Posterior vena cava (tissue), 2 donors: ENCODE data around the gene PRKAG2. TPM values are rescaled to one million over a fixed set of nuclear protein-coding genes. Genes with fewer than 3 reads are reported as not detected.

Experiments
- DNase-seq: peaks from one replicate; pipeline ENCODE4 v3.0.0-alpha.2; 2020; ENCODE audit warnings: low spot score
- intact Hi-C, 2 donors: fragments of 100-400 bp; cut with DNase I; formaldehyde crosslinking; loops; one replicate each; pipeline versions ENCODE4 v1.14.1 to v1.14.2; 2022 to 2023
- total RNA-seq, 2 donors: library from RNA; stranded (reverse); fragmentation: NEBNext Ultra II Directional; extraction: Animal tissue kit (Norgen Biotek cat#: 25700); gene quantifications; one replicate each; pipeline ENCODE4 v1.2.1, GENCODE V29; 2021
- donor health status: DM: yes; HTN: yes; CAD: no.
- donor health status: DM: yes; HTN: yes; CAD: no.

PRKAG2 gene
- total RNA-seq, 2 donors from 2014 or later = 91.8 to 94.2 TPM

DNA sequence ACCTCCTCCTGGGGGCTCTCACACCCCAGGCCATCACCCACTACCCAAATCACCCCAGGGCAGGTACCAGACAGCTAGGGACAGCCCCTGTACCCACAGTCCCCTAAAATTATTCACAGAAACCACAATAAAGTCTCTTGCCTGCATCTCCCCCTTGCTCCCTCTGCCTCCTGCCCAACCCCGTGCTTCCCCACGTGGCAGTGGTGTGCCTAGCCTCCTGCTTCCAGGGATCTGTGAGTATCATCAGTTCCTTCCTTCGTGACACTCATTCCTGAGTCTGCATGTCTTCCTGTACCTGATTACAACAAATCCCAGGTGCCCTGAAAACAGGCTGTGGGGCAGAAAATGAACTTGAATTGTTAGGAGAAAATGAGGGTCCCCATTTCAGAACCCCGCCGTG is 61.5 kb downstream of the PRKAG2 start:
- intact Hi-C loops = no loop called here
- no peak for DNase-seq

- intact Hi-C loops = no loop called here
- no peak for DNase-seq
These were observed 62.4 kb downstream of the PRKAG2 start for GRCh38 chr7:151814400-151815009.

- intact Hi-C loops = no loop called here
- no peak for DNase-seq
These were observed 62.9 kb downstream of the PRKAG2 start for GRCh38 chr7:151813997-151814396.

DNA sequence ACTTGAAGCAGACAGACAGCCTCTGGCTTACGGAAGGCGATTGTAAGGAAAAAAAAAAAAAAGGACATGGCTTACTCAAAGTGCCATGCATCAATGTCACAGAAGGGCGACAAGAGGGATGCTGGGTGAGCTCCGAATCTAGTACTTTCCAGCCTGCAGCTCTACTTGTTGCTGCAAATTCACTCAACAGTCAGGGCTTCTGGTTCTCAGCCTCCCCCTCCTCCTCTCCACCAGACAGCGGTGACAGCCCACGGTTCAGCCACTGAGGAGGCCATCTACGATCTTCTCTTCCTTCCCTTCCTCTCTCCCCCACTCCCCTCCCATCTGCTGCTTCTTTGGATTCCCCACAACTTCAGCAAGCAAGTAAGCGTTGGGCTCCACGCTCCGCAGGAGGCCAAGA is 63.5 kb downstream of the PRKAG2 start:
- peak; percentile 31 for DNase-seq
- intact Hi-C loops = no loop called here

DNA sequence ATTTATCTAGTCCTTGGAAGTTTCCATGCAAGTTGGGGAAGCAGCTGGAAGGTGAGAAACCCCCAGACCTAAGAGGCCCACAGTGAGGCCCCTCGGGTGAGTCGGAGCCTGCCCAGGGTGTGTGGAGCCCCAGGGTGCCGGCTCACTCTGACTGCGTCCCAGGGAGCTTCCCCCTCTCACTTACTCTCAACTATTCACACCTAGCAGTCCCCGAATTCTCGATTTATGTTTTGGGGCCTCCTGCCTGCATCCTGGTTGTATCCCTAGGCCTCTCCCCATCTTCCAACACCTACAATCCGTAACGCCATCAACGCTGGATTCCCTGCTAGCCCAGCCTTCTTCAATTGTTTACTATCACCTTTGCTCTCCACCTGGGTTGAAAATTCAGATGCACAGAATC is 63.9 kb downstream of the PRKAG2 start:
- intact Hi-C loops = no loop called here
- DNase-seq = peak; percentile 52

GRCh38 chr7:151810441-151811232 is 66.3 kb downstream of the PRKAG2 start:
- intact Hi-C loops = no loop called here
- DNase-seq = peak; percentile 58

DNA sequence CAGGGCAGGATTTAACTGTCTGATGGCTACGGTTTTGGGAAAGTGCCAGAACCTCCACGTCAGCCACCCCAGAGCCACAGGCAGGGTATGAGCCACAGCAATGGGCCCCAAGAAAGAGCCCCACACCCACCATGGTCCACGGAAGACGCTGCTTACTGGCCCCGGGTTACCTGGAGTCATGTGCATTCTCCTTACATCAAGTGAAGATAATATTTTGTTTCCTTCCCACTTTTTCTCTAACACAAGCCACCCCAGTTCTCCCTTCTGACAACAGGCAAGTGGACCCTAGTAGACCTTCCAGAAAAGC is 67.1 kb downstream of the PRKAG2 start:
- intact Hi-C loops = no loop called here
- DNase-seq = peak; percentile 22

GRCh38 chr7:151809146-151809863 is 67.6 kb downstream of the PRKAG2 start:
- intact Hi-C loops = no loop called here
- peak; percentile 65 for DNase-seq

GRCh38 chr7:151808400-151809145 is 68.3 kb downstream of the PRKAG2 start:
- DNase-seq = peak; percentile 78
- intact Hi-C loops = no loop called here

DNA sequence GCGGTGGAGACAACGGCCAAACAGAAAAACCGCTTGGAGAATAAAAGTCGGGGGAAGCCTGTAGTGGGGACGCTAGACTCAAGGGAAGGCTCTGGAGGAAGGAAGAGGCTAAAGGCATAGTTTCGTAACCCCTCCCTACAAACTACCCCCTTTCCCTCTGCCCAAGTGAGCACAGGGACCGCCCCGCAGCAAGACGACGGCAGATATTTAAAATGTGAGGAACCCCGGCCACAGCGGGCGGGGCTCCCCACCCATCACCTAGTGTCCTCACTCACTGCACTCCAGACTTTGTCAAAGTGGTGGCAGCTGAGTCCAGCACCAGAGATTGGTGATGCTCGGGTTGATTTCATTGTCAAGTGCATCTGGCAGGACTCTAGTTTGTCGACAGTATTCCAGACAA is 69.1 kb downstream of the PRKAG2 start:
- intact Hi-C loops = no loop called here
- DNase-seq = peak; percentile 59

DNA sequence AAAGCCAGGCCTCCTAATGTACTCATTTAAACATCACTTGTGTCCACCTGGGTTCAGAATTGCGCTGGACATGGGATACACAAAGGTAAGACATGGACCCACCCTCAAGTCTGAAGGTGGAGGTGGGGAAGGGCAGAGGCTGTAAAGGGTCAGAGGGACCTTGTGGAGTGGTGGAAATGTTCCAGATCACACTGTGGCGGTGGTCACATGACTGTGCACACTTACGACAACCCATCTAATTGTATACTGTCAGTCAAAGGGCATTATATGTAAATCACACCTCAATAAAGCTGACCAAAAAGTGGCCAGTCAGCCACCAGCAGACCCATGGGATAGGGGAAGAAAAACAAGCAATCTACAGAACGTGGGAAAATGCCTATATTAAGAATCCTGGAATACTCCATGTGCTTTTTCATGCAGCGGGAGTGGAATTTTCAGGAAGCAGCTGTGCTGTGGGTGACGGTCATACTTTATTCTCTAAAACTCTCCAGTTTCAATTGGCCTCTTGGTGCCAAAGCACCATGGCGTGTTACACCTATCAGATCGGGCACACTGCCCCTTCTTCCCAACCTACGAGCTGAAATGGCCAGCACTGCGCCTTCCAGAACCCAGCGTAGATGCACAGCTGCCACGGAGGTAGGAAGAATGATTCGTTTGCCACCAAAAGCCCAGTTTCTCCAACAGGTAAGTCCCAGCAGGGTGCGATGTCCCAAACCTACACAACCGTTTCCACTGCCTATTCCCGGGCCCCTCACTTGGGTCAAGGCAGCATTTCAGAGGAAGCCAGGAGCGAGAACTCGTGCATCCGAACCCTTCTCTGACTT is 69.8 kb downstream of the PRKAG2 start:
- intact Hi-C loops = no loop called here

GRCh38 chr7:151806204-151806603 is 70.7 kb downstream of the PRKAG2 start:
- intact Hi-C loops = no loop called here
- peak; percentile 37 for DNase-seq

More for the DNA sequence above, 69.8 kb downstream of the PRKAG2 start:
- peak; percentile 63 for DNase-seq

- peak; percentile 53 for DNase-seq
- intact Hi-C loops = no loop called here
These were observed 71.7 kb downstream of the PRKAG2 start for GRCh38 chr7:151805191-151805590.

GRCh38 chr7:151804756-151805155 is 72.2 kb downstream of the PRKAG2 start:
- peak; percentile 62 for DNase-seq
- intact Hi-C loops = no loop called here

DNA sequence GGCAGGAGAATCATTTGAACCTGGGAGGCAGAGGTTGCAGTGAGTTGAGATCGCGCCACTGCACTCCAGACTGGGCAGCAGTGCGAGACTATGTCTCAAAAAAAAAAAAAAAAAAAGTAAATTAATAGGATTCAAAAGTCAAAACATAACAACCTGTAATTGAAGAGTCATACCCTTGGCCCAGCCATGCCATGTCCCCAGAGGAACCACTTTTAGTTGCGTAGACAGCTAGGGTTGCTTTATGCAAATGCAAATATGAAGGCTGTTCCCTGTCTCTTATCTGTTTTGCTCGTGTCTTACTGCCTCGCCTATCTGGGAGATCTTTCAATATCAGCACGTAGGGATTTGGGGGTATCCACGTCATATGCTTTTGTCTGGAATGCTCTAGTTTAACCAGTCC is 73.1 kb downstream of the PRKAG2 start:
- intact Hi-C loops = no loop called here
- DNase-seq = no peak

DNA sequence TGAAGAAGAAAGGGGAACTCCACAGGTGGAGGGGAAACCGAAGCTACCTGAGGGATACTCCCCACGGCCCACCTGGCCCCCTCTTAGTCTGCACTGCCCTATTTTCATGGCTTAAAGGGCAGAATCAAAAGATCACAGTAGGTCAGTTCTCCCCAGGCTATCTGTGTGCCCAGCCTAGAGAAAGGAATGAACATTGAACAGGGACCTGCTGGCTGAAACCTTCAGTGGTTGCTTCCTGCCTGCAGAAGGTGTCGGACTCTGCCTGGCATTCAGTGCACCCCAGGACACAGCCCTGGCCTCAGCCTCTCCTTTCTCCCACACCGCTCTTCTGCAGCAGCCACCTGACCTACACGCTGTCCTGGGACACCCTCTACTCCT is 74.5 kb downstream of the PRKAG2 start:
- DNase-seq = no peak

GRCh38 chr7:151801782-151802468 is 75.0 kb downstream of the PRKAG2 start:
- intact Hi-C loops = no loop called here
- DNase-seq = no peak

More for the DNA sequence above, 74.5 kb downstream of the PRKAG2 start:
- intact Hi-C loops = no loop called here

- intact Hi-C loops = no loop called here
- DNase-seq = no peak
These were observed 75.6 kb downstream of the PRKAG2 start for GRCh38 chr7:151801291-151801690.
